Loucy (cell line): ENCODE measurements around the gene KCNH8.

Experiments used
- CTCF ChIP-seq: fragments of 200-600 bp; sonication (generic); conservative IDR thresholded peaks from 2 replicates; pipeline ENCODE4 v1.5.1; 2014; ENCODE audit warnings: mild to moderate bottlenecking, antibody characterized with exemption, low read length
- EZH2phosphoT487 ChIP-seq: fragments of 200-600 bp; IDR thresholded peaks from 2 replicates; pipeline ENCODE4 v1.6.1; 2018; ENCODE audit warnings: antibody characterized with exemption, mild to moderate bottlenecking, moderate library complexity, borderline replicate concordance

- peak; percentile 17; the same call in 1 of the 2 replicates for TF ChIP-seq CTCF
- TF ChIP-seq EZH2phosphoT487 = no peak
Observed at GRCh38 chr3:19173945-19174344, 25.6 kb downstream of the KCNH8 start.
